Measurements from ENCODE around the gene STEAP2. TPM values are rescaled to one million over a fixed set of nuclear protein-coding genes. Genes with fewer than 3 reads are reported as not detected.

The STEAP2 gene
- total RNA-seq, 1 donor from 2014 or later, result not detected

DNA sequence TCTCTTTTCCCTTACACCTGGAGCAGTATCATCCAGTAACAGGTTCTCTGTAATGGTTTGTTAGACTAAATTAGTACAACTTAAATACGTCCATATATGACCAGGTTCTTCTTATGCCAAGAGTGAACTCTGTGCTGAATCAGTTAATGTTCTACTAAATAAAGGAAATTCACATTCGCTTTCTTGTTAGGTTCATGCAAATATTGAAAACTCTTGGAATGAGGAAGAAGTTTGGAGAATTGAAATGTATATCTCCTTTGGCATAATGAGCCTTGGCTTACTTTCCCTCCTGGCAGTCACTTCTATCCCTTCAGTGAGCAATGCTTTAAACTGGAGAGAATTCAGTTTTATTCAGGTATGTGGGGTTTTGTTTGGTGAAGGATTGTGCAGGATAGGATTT lies 18.1 kb downstream of the STEAP2 start:
- DNase-seq (ENCODE audit: low spot score), result no peak
- H3K36me3 Mint-ChIP-seq (ENCODE audit: low read depth), result no peaks in the 10 kb centered on the region
- H3K4me3 Mint-ChIP-seq (ENCODE audit: low read depth), result no peak overlapping the region
- H3K4me1 Mint-ChIP-seq (ENCODE audit: low read depth), result no peaks in the 10 kb centered on the region
- intact Hi-C loops (cut with micrococcal nuclease), result no loop called here
- no peak overlapping the region for H3K27ac Mint-ChIP-seq
- H3K27me3 Mint-ChIP-seq (ENCODE audit: low read depth), result peaks cover 5% of the 10 kb centered on the region
- H3K9me3 Mint-ChIP-seq, result no peaks in the 10 kb centered on the region

DNA sequence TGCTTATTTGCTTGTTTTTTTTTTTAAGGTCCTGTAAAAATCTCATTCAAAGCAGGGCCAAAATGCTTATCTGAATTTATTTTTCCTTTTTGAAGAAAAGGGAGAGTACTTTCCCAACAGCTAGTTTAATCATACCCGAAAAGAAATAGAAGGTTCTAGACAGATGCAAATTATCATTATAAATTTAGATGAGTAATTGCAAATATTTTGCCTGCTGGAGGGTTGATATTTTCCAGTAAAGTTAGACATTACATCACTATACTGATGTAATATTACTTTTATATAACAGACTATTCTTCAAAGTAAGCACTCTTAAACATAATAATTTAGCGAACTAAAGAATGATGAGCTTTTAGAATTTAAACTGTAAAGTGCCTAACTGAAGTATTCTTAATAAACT lies 19.3 kb downstream of the STEAP2 start:
- Mint-ChIP-seq H3K9me3 (no peaks in the 10 kb centered on the region), H3K4me3 (ENCODE audit: low read depth) (no peak overlapping the region), H3K36me3 (ENCODE audit: low read depth) (no peaks in the 10 kb centered on the region), H3K4me1 (ENCODE audit: low read depth) (no peaks in the 10 kb centered on the region), H3K27me3 (ENCODE audit: low read depth) (peaks cover 5% of the 10 kb centered on the region), H3K27ac (no peak overlapping the region)
- intact Hi-C loops (cut with micrococcal nuclease), result no loop called here
- no peak for DNase-seq (ENCODE audit: low spot score)

DNA sequence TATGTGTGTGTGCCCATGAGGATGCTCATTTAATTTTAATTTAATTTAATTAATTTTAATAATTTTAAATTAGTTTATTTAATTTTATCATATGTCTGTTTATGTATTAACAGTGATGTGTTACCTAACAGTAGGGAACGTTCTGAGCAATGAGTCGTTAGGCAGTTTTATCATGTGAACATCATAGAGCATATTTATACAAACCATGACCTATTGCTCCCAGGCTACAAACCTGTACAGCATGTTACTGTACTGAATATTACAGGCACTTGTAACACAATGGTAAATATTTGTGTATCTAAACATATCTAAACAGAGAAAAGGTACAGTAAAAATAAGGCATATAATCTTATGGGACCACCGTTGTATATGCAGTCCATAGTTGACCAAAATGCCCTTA lies 19.8 kb downstream of the STEAP2 start:
- intact Hi-C loops (cut with micrococcal nuclease), result no loop called here
- no peaks in the 10 kb centered on the region for H3K36me3 Mint-ChIP-seq (ENCODE audit: low read depth)
- H3K4me1 Mint-ChIP-seq (ENCODE audit: low read depth), result no peaks in the 10 kb centered on the region
- H3K9me3 Mint-ChIP-seq, result no peaks in the 10 kb centered on the region
- H3K27ac Mint-ChIP-seq, result no peak overlapping the region
- no peak overlapping the region for H3K4me3 Mint-ChIP-seq (ENCODE audit: low read depth)
- no peak for DNase-seq (ENCODE audit: low spot score)
- peaks cover 5% of the 10 kb centered on the region for H3K27me3 Mint-ChIP-seq (ENCODE audit: low read depth)

DNA sequence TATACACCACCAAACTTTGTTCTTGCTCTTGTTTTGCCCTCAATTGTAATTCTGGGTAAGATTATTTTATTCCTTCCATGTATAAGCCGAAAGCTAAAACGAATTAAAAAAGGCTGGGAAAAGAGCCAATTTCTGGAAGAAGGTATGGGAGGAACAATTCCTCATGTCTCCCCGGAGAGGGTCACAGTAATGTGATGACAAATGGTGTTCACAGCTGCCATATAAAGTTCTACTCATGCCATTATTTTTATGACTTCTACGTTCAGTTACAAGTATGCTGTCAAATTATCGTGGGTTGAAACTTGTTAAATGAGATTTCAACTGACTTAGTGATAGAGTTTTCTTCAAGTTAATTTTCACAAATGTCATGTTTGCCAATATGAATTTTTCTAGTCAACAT lies 20.9 kb downstream of the STEAP2 start:
- intact Hi-C loops (cut with micrococcal nuclease), result no loop called here
- peaks cover 7% of the 10 kb centered on the region for H3K27me3 Mint-ChIP-seq (ENCODE audit: low read depth)

DNA sequence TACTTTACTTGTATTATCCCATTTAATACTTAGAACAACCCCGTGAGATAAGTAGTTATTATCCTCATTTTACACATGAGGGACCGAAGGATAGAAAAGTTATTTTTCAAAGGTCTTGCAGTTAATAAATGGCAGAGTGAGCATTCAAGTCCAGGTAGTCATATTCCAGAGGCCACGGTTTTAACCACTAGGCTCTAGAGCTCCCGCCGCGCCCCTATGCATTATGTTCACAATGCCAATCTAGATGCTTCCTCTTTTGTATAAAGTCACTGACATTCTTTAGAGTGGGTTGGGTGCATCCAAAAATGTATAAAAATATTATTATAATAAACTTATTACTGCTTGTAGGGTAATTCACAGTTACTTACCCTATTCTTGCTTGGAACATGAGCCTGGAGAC lies 22.0 kb downstream of the STEAP2 start:
- Mint-ChIP-seq H3K9me3 (no peaks in the 10 kb centered on the region), H3K36me3 (ENCODE audit: low read depth) (no peaks in the 10 kb centered on the region), H3K27ac (no peak overlapping the region), H3K4me3 (ENCODE audit: low read depth) (no peak overlapping the region), H3K27me3 (ENCODE audit: low read depth) (peaks cover 10% of the 10 kb centered on the region), H3K4me1 (ENCODE audit: low read depth) (no peaks in the 10 kb centered on the region)
- intact Hi-C loops (cut with micrococcal nuclease), result no loop called here
- no peak for DNase-seq (ENCODE audit: low spot score)

More for the DNA sequence above, 20.9 kb downstream of the STEAP2 start:
- no peaks in the 10 kb centered on the region for H3K4me1 Mint-ChIP-seq (ENCODE audit: low read depth)
- no peaks in the 10 kb centered on the region for H3K36me3 Mint-ChIP-seq (ENCODE audit: low read depth)
- no peaks in the 10 kb centered on the region for H3K9me3 Mint-ChIP-seq
- no peak overlapping the region for H3K4me3 Mint-ChIP-seq (ENCODE audit: low read depth)
- no peak overlapping the region for H3K27ac Mint-ChIP-seq
- no peak for DNase-seq (ENCODE audit: low spot score)

DNA sequence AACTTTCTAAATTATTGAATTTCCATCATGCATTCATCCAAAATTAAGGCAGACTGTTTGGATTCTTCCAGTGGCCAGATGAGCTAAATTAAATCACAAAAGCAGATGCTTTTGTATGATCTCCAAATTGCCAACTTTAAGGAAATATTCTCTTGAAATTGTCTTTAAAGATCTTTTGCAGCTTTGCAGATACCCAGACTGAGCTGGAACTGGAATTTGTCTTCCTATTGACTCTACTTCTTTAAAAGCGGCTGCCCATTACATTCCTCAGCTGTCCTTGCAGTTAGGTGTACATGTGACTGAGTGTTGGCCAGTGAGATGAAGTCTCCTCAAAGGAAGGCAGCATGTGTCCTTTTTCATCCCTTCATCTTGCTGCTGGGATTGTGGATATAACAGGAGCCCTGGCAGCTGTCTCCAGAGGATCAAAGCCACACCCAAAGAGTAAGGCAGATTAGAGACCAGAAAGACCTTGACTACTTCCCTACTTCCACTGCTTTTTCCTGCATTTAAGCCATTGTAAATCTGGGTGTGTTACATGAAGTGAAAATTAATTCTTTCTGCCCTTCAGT lies 25.3 kb downstream of the STEAP2 start:
- no peak overlapping the region for H3K4me3 Mint-ChIP-seq (ENCODE audit: low read depth)
- H3K27ac Mint-ChIP-seq, result no peak overlapping the region
- H3K36me3 Mint-ChIP-seq (ENCODE audit: low read depth), result no peaks in the 10 kb centered on the region
- H3K4me1 Mint-ChIP-seq (ENCODE audit: low read depth), result no peaks in the 10 kb centered on the region
- H3K27me3 Mint-ChIP-seq (ENCODE audit: low read depth), result peaks cover 10% of the 10 kb centered on the region
- intact Hi-C loops (cut with micrococcal nuclease), result no loop called here
- DNase-seq (ENCODE audit: low spot score), result no peak
- no peaks in the 10 kb centered on the region for H3K9me3 Mint-ChIP-seq

DNA sequence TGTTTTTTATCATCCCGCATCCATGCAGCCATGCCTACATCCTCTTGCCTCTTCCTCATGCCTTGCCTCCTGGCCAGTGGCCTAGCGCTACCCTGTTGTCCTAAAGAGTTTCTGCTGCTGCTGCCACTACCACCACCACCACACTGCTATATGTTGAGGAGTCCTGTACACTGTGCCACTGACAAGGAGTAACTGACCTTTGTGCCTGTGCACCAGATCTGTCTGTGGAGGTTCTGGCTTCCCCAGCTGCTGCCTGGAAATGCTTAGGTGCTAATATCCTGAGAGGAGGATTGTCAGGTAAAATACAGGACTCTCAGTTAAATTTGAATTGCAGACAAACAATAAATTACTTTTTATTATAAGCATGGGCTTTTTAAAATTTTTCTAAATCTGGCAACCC lies 26.5 kb downstream of the STEAP2 start:
- intact Hi-C loops (cut with micrococcal nuclease), result no loop called here
- Mint-ChIP-seq H3K9me3 (no peaks in the 10 kb centered on the region), H3K36me3 (ENCODE audit: low read depth) (no peaks in the 10 kb centered on the region), H3K4me3 (ENCODE audit: low read depth) (no peak overlapping the region), H3K27me3 (ENCODE audit: low read depth) (peaks cover 17% of the 10 kb centered on the region), H3K27ac (no peak overlapping the region), H3K4me1 (ENCODE audit: low read depth) (no peaks in the 10 kb centered on the region)
- no peak for DNase-seq (ENCODE audit: low spot score)

DNA sequence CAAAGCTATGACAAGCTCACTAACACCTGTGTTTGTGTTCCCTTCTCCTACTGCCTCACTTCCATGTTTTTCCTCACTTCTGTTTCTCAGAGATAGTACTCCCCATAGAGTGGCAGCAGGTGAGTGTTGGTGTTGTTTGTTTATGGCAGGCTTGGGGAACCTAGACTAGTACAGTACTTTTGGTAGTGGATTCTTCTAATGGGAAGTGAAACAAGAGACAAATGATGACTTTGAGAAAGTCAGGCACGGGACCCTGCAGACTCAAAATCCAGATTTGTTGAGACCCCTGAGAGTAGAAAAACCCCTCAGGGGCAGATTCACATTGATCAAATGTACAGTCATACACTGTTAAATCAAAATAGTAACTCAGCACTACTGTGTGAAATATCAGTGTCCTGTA lies 27.0 kb downstream of the STEAP2 start:
- no peaks in the 10 kb centered on the region for H3K36me3 Mint-ChIP-seq (ENCODE audit: low read depth)
- no peak overlapping the region for H3K27ac Mint-ChIP-seq
- H3K4me3 Mint-ChIP-seq (ENCODE audit: low read depth), result no peak overlapping the region
- DNase-seq (ENCODE audit: low spot score), result no peak
- intact Hi-C loops (cut with micrococcal nuclease), result no loop called here
- H3K4me1 Mint-ChIP-seq (ENCODE audit: low read depth), result no peaks in the 10 kb centered on the region
- H3K27me3 Mint-ChIP-seq (ENCODE audit: low read depth), result peaks cover 20% of the 10 kb centered on the region
- no peaks in the 10 kb centered on the region for H3K9me3 Mint-ChIP-seq

DNA sequence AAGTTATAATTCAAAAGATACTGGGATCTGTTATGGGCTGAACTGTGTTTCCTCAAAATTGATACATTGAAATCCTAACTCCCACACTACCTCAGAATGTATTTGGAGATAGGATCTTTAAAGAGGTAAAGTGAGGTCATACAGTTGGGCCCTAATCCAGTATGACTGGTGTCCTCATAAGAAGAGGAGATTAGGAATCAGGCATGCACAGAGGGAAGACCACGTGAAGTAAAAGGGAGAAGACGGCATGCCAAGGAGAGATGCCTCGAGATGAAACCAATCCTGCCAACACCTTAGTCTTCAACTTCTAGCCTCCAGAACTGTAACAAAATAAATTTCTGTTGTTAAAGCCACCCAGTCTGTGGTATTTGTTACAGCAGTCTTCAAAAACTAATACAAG lies 27.5 kb downstream of the STEAP2 start:
- peaks cover 25% of the 10 kb centered on the region for H3K27me3 Mint-ChIP-seq (ENCODE audit: low read depth)
- H3K4me3 Mint-ChIP-seq (ENCODE audit: low read depth), result no peak overlapping the region
- H3K4me1 Mint-ChIP-seq (ENCODE audit: low read depth), result no peaks in the 10 kb centered on the region
- no peak for DNase-seq (ENCODE audit: low spot score)
- H3K36me3 Mint-ChIP-seq (ENCODE audit: low read depth), result no peaks in the 10 kb centered on the region
- intact Hi-C loops (cut with micrococcal nuclease), result no loop called here
- H3K9me3 Mint-ChIP-seq, result no peaks in the 10 kb centered on the region
- H3K27ac Mint-ChIP-seq, result no peak overlapping the region

DNA sequence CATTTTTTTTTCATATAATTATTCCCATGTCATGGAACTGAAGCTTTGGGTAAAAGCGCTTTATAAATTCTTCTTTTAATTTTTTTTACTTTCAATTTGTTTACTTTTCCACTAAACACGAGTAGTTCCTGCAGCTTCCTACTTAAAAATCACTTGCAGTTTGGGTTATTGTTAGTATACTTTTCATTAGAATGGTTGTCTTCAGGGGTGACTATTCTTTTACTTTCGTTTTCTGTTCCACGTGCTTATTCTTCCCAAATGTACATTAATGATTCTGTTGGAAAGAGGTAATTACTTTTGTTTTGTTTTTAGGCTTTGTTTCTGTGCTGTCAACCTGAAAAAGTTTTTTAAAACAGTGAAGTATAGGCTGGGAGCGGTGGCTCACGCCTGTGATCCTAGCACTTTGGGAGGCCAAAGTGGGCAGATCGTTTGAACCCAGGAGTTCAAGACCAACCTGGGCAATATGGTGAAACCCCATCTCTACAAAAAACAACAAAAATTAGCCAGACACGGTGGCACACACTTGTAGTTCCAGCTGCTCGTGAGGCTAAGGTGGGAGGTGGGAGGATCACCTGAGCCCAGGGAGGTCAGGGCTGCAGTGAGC lies 28.2 kb downstream of the STEAP2 start:
- H3K36me3 Mint-ChIP-seq (ENCODE audit: low read depth), result no peaks in the 10 kb centered on the region
- H3K4me1 Mint-ChIP-seq (ENCODE audit: low read depth), result peaks cover 2% of the 10 kb centered on the region
- no peaks in the 10 kb centered on the region for H3K9me3 Mint-ChIP-seq
- no peak overlapping the region for H3K27ac Mint-ChIP-seq
- intact Hi-C loops (cut with micrococcal nuclease), result no loop called here
- no peak overlapping the region for H3K4me3 Mint-ChIP-seq (ENCODE audit: low read depth)
- H3K27me3 Mint-ChIP-seq (ENCODE audit: low read depth), result peaks cover 29% of the 10 kb centered on the region
- no peak for DNase-seq (ENCODE audit: low spot score)

DNA sequence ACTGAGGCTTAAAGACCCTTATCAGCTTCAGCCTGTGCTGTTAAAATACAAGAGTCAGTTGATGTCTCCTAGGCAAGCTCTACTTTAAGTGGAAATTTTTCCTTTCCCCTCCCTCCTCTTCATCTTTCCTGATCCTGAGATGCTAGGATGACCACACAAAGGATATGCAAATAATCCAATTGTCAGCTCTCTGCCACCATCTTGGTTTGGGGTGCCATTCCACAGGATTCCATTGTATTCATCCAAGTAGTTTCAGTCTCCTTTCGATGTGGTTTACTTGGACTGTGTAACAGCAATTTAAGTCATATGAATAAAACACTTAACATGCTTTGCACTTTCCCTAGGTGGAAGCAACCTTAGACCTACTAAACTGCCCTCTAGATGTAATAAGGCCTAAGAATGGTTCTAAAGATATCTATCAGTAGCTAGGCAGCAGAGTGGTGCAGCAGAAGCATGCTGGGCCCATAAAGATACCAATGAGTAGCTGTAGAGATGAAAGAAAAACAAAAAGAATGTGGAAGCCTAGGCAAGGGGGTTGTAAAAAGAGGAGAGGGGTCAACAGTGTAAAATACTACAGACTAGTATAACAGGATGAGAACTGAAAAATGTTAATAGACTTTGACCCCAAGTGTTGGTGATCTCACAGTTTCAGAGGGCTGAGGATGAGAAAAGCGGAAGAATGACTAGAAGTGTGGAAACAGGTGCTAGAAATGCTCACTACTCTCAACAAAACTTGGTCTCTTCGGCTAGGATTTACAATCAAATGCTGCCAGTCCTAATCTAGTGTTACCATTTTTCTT lies 31.0 kb downstream of the STEAP2 start:
- intact Hi-C loops (cut with micrococcal nuclease), result no loop called here
- H3K9me3 Mint-ChIP-seq, result no peaks in the 10 kb centered on the region
- no peak for DNase-seq (ENCODE audit: low spot score)
- no peak overlapping the region for H3K27ac Mint-ChIP-seq
- peaks cover 11% of the 10 kb centered on the region for H3K4me1 Mint-ChIP-seq (ENCODE audit: low read depth)
- H3K36me3 Mint-ChIP-seq (ENCODE audit: low read depth), result no peaks in the 10 kb centered on the region
- peaks cover 44% of the 10 kb centered on the region for H3K27me3 Mint-ChIP-seq (ENCODE audit: low read depth)
- H3K4me3 Mint-ChIP-seq (ENCODE audit: low read depth), result no peak overlapping the region

DNA sequence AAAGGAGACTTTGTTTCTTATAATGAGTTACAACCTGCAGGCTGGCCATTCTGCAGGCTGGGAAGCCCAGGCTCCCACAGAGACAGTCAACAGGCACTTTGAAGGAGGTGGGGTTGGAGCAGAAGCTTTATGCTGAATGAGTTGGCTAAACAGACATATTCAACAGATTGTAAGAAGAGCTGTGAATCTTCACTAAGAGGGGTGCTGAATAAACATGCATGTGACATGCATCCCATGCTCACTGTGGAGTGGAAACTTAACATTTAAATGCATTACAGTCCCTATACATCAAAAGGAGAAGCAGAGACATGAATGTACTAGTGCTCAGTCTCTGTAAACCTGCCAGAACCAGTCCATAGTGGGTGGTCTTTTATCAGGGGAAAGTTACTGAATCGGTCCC lies 32.0 kb downstream of the STEAP2 start:
- Mint-ChIP-seq H3K27ac (no peak overlapping the region), H3K4me1 (ENCODE audit: low read depth) (peaks cover 11% of the 10 kb centered on the region), H3K27me3 (ENCODE audit: low read depth) (peaks cover 39% of the 10 kb centered on the region), H3K36me3 (ENCODE audit: low read depth) (no peaks in the 10 kb centered on the region), H3K9me3 (no peaks in the 10 kb centered on the region), H3K4me3 (ENCODE audit: low read depth) (peak overlapping the region; percentile 20)
- DNase-seq (ENCODE audit: low spot score), result no peak
- intact Hi-C loops (cut with micrococcal nuclease), result no loop called here

DNA sequence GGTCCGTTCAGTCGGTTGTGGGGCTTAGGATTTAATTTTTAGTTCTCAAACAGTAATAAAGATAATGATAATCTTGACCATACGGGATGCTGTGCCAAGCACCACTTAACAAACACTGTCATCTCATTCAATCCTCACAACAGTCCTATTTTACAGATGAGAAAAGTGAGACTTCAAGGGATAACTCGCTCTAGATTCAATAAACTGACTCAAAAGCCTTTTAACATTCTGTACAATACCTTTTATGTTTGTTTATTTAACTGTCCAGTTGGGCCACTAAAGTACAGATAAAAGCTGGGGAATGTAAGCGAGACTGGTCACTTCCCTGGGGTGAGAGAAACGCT lies 33.0 kb downstream of the STEAP2 start:
- Mint-ChIP-seq H3K9me3 (no peaks in the 10 kb centered on the region), H3K4me1 (ENCODE audit: low read depth) (peaks cover 11% of the 10 kb centered on the region), H3K27me3 (ENCODE audit: low read depth) (peaks cover 38% of the 10 kb centered on the region), H3K27ac (no peak overlapping the region), H3K36me3 (ENCODE audit: low read depth) (no peaks in the 10 kb centered on the region), H3K4me3 (ENCODE audit: low read depth) (peak overlapping the region; percentile 85)
- intact Hi-C loops (cut with micrococcal nuclease), result loop anchor here (2.0 kb wide), 1 partner anchor 102 kb away; the partner anchor contains the start of gene GTPBP10
- DNase-seq (ENCODE audit: low spot score), result no peak
